Muscle layer of colon (tissue), 2 donors: Measurements from ENCODE around the gene SUMF2.
"Not testable (repeated sequence)": the region's sequence is repeated elsewhere in the genome, so short reads cannot be mapped to it uniquely, and the experiment has no call there.

Experiments
- H3K27ac ChIP-seq: one replicate; pipeline ENCODE4 v1.7.0; 2013; ENCODE audit warnings: low read depth, mild to moderate bottlenecking, low read length, moderate library complexity
- H3K27me3 ChIP-seq, 2 donors: one replicate each; pipeline ENCODE4 v1.7.0; 2013; ENCODE audit warnings: low read length in 2 of 2, mild to moderate bottlenecking in 2 of 2; ENCODE audit not compliant: insufficient read depth in 2 of 2, control insufficient read depth in 1 of 2
- H3K36me3 ChIP-seq: one replicate; pipeline ENCODE4 v1.7.0; 2013; ENCODE audit warnings: mild to moderate bottlenecking, low read length; ENCODE audit not compliant: insufficient read depth
- H3K4me1 ChIP-seq: one replicate; pipeline ENCODE4 v1.7.0; 2013; ENCODE audit warnings: mild to moderate bottlenecking, low read length; ENCODE audit not compliant: insufficient read depth
- H3K4me3 ChIP-seq, 2 donors: one replicate each; pipeline ENCODE4 v1.7.0; 2013; ENCODE audit warnings: low read length in 2 of 2, low read depth in 1 of 2, mild to moderate bottlenecking in 1 of 2, moderate library complexity in 1 of 2
- H3K9ac ChIP-seq: one replicate; pipeline ENCODE4 v1.7.0; 2013; ENCODE audit warnings: low read length
- H3K9me3 ChIP-seq: one replicate; pipeline ENCODE4 v1.7.0; 2013; ENCODE audit warnings: mild to moderate bottlenecking, low read length
- donor health status: abdominal sarcoma.
- donor health status: Adenocarcinoma of cecum.

Gene SUMF2

GRCh38 chr7:56092388-56092787 lies 28.3 kb downstream of the SUMF2 start:
- peak overlapping the region in 1 of 2 donors; percentile 60 for H3K4me3 ChIP-seq
- not testable (repeated sequence) for H3K27me3 ChIP-seq, H3K36me3 ChIP-seq, H3K9ac ChIP-seq, H3K9me3 ChIP-seq
- peaks cover 29% of the 10 kb centered on the region for H3K4me1 ChIP-seq
- peak overlapping the region; percentile 75 for H3K27ac ChIP-seq

- H3K9me3 ChIP-seq: no peaks in the 10 kb centered on the region
- H3K36me3 ChIP-seq: peaks cover 4% of the 10 kb centered on the region
- peak within 1 kb of the TSS; percentile 75 for H3K27ac ChIP-seq
- no peak within 1 kb of the TSS for H3K9ac ChIP-seq
- H3K4me1 ChIP-seq: peaks cover 29% of the 10 kb centered on the region
- no peaks in the 10 kb centered on the region for H3K27me3 ChIP-seq
- peak within 1 kb of the TSS in 1 of 2 donors; percentile 60 for H3K4me3 ChIP-seq
These were observed 28.9 kb downstream of the SUMF2 start, which contains the start of gene PHKG1 for GRCh38 chr7:56092789-56093531. Gene PHKG1 (minus strand): TSS chr7:56092952. CDS start chr7:56088941, 4,011 bp downstream.

- H3K36me3 ChIP-seq: peaks cover 32% of the 10 kb centered on the region
- H3K9ac ChIP-seq: no peak overlapping the region
- H3K27me3 ChIP-seq: no peaks in the 10 kb centered on the region
- no peaks in the 10 kb centered on the region for H3K9me3 ChIP-seq
- H3K4me1 ChIP-seq: peaks cover 7% of the 10 kb centered on the region
- H3K27ac ChIP-seq: no peak overlapping the region
- no peak overlapping the region for H3K4me3 ChIP-seq
These were observed 33.6 kb downstream of the SUMF2 start for GRCh38 chr7:56097700-56098099.

- H3K36me3 ChIP-seq: peaks cover 38% of the 10 kb centered on the region
- H3K27ac ChIP-seq, H3K9me3 ChIP-seq: not testable (repeated sequence)
These were observed 34.3 kb downstream of the SUMF2 start for GRCh38 chr7:56098187-56099008.

GRCh38 chr7:56099653-56100052 lies 35.6 kb downstream of the SUMF2 start:
- H3K4me3 ChIP-seq: no peak overlapping the region
- peaks cover 46% of the 10 kb centered on the region for H3K36me3 ChIP-seq
- no peak overlapping the region for H3K27ac ChIP-seq
- no peaks in the 10 kb centered on the region for H3K27me3 ChIP-seq
- H3K9ac ChIP-seq: no peak overlapping the region
- H3K9me3 ChIP-seq: no peaks in the 10 kb centered on the region
- no peaks in the 10 kb centered on the region for H3K4me1 ChIP-seq

More at GRCh38 chr7:56098187-56099008, 34.3 kb downstream of the SUMF2 start:
- not testable (repeated sequence) for H3K4me1 ChIP-seq, H3K4me3 ChIP-seq, H3K9ac ChIP-seq, H3K27me3 ChIP-seq

- not testable (repeated sequence) for H3K27me3 ChIP-seq, H3K9me3 ChIP-seq, H3K9ac ChIP-seq, H3K4me3 ChIP-seq, H3K27ac ChIP-seq
- H3K36me3 ChIP-seq: peaks cover 46% of the 10 kb centered on the region
- peaks cover 12% of the 10 kb centered on the region for H3K4me1 ChIP-seq
These were observed 40.1 kb downstream of the SUMF2 start for GRCh38 chr7:56104138-56104537.

- Histone ChIP-seq H3K9me3 (no peaks in the 10 kb centered on the region), H3K4me3 (peak overlapping the region; percentile 94 to 98), H3K36me3 (peaks cover 35% of the 10 kb centered on the region), H3K27ac (peak overlapping the region; percentile 91), H3K27me3 (no peaks in the 10 kb centered on the region), H3K9ac (peak overlapping the region; percentile 91), H3K4me1 (peaks cover 12% of the 10 kb centered on the region)
These were observed 41.4 kb downstream of the SUMF2 start for GRCh38 chr7:56105508-56105907.

- H3K9ac ChIP-seq: peak within 1 kb of the TSS; percentile 91
- no peaks in the 10 kb centered on the region for H3K27me3 ChIP-seq
- H3K9me3 ChIP-seq: no peaks in the 10 kb centered on the region
- H3K4me3 ChIP-seq: peak within 1 kb of the TSS; percentile 94 to 98
- peaks cover 12% of the 10 kb centered on the region for H3K4me1 ChIP-seq
- peak within 1 kb of the TSS; percentile 91 for H3K27ac ChIP-seq
- peaks cover 26% of the 10 kb centered on the region for H3K36me3 ChIP-seq
These were observed 42.3 kb downstream of the SUMF2 start, which contains the start of gene CHCHD2 for GRCh38 chr7:56106108-56107073. Gene CHCHD2 (minus strand): TSS chr7:56106476. CDS start chr7:56106413, 63 bp downstream.

GRCh38 chr7:56107954-56108258 lies 43.8 kb downstream of the SUMF2 start:
- Histone ChIP-seq H3K9ac (no peak overlapping the region), H3K27ac (no peak overlapping the region), H3K27me3 (no peaks in the 10 kb centered on the region), H3K4me1 (peaks cover 12% of the 10 kb centered on the region), H3K4me3 (no peak overlapping the region), H3K36me3 (peaks cover 11% of the 10 kb centered on the region), H3K9me3 (no peaks in the 10 kb centered on the region)

- no peak overlapping the region for H3K4me3 ChIP-seq
- H3K9me3 ChIP-seq: no peaks in the 10 kb centered on the region
- H3K27ac ChIP-seq: no peak overlapping the region
- no peaks in the 10 kb centered on the region for H3K36me3 ChIP-seq
- peaks cover 4% of the 10 kb centered on the region for H3K4me1 ChIP-seq
- H3K27me3 ChIP-seq: peaks cover 0 to under 1% of the 10 kb centered on the region in 2 donors
- no peak overlapping the region for H3K9ac ChIP-seq
These were observed 46.5 kb downstream of the SUMF2 start for GRCh38 chr7:56110611-56111010.

GRCh38 chr7:56112244-56112643 lies 48.2 kb downstream of the SUMF2 start:
- not testable (repeated sequence) for H3K36me3 ChIP-seq, H3K9ac ChIP-seq, H3K9me3 ChIP-seq, H3K4me1 ChIP-seq, H3K4me3 ChIP-seq, H3K27ac ChIP-seq
- peaks cover 0 to 15% of the 10 kb centered on the region in 2 donors for H3K27me3 ChIP-seq
